Stimulated activated CD4-positive, alpha-beta T cell treated with anti-CD3 and anti-CD28 coated beads, TNF-alpha, amount 100 ng/mL, for 24 hours (primary cell): ENCODE measurements around the gene HS3ST3B1.

Experiments used
- DNase-seq, 3 experiments: peaks; one replicate each; pipeline ENCODE4 v3.0.0-alpha.2; 2020; ENCODE audit warnings: low read depth in 3 of 3

Gene HS3ST3B1

DNA sequence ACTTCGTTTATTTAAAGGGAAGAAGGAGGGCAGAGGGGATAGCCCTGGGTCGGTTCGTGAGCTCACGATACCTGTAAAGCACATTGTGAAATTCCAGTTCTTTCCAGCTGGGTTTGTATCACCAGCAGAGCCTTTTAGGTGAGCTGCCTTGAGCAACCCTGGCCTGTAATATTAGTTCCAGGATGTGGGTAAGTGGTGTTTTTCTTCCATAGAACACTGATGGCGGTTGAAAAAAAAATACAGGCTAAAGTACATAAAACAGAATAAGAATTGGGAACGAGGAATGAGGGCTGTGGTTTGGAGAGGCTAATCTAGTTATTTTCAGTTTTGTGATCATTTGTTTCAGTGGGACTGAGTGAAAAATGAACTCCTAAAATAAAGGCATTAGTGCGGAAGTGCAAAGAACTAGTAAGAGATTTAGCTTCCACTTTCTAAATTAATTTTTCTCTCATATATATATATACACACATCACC, 20.6 kb downstream of the HS3ST3B1 start:
- DNase-seq: no peak

DNA sequence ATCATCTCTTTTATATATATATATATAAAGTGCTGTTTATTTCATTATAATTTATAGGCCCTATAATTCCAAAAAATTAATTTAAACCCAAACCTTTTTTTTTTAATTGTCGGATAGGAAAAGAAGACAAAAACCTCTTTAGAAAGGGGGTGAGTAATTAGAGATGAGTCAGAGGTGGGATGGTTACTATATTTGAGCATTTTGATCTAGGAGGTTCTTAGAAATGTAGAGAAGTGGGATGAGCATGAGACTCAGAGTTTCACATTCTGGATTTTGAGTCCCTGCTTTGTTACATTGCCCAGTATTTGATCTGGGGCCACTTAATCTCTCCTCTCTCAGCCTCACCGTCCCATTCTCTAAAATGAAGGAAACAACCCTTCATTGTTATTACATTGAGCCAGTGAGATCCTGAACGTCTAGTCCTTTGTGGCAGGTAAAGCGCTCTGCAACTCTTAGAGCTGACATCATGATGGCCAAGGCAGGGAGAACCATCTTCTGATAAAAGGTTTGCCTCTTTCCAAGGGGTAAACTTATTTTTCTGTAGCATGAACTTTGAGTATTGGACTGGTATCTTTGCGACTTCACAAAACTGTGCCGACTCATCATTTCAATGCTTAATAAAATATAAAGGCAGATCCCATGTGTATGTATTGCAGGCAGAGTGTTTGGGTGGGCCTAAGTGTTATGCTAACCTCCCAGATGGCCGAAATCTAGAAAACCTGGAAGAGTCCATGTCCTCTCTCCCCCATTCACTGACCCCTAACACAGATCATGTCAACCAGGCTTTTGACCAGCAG, 21.3 kb downstream of the HS3ST3B1 start:
- no peak for DNase-seq

DNA sequence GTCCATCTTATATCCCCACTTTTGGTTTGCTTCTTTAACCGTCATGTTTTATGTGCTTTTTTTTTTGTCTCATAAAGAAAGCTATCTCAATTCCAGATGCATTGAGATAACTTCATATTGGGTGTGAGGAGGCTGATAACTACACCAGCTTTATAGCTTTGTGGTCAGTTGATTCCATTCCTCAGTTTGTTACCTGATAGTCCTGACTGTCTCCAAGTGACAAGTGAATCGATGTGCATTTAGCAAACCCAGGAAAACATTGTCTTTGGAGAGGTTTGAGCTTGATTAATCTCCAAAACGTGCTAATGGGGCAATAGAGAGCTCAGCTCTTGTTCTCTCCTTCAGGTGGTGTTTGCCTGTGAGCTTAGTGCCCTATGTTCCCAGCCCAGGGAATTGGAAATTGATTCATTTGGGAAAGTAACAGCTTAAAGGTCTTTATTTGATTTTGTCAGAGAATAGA, 22.7 kb downstream of the HS3ST3B1 start:
- no peak for DNase-seq

DNA sequence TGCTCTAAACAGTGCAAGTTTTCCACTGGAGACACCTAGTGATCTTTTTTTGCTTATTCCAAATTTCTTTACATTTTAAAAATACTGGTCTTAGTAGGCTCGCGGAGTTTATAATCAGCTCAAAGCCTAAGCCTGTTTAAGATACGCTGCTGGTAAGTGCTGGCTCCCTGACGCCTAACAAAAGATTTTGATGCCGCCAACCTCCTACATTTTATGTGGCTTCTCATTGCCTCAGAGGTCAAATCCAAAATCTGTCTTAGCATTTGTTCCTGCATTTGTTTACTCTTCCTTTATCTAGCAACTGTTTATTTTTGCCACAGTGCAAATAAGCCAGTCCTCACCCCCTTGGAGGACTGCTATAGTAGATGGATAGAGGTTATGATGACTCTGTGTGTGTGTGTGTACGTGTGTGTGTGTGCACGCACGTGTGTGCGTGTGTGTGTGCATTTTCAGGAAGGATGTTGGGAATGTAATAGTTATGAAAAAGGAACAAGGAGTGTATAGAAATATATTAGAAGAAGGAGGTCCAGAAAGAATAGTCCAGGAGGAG, 24.8 kb downstream of the HS3ST3B1 start:
- no peak for DNase-seq

DNA sequence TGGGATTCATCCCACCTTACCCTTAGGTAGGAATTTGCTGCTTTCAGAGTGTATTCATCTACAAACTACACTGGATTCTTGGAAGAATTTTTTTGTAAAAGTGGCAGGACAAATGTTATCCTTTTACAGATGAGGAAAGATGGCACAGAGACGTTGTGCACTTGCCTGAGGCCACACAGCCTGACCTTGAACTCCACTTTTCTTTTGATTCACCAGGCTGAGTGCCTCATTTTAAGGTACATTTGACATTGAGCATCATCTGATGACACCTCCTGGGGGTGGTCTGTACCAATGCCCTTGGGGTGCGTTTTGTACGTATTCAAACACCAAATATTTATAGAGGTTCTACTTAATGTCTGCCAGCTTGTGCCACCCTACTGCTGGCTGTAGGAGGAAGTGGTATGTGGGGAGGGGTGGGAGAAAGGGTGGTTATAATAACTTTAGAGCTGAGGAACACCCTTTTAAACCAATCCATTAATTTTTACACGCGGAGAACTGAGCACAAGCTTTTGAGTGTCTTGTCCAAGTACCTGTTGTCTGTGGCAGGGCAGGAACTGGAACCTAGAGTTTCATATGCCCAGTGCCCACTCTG, 29.1 kb downstream of the HS3ST3B1 start:
- no peak for DNase-seq

DNA sequence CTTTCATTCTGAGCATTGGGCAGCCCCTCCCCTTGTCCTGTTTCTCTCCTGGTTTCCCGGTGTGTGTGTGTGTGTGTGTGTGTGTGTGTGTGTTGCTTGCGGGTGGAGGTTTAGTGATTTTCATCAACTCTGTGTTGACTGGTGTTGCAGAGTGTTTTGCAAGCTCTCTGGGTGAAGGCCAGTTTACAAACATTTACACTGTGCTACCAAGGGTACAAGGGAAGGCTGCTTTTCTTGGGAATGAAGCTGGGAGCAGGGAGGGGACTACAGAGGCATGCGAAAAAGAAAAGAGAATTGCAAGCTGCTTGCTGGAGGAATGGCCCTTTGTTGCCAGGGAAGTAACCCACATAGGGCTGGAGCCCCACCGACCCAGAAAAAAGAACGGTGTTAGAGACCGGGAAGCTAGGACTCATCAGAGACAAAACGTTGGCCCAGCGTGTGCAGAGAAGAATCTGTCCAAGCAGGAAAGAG, 29.6 kb downstream of the HS3ST3B1 start:
- no peak for DNase-seq

DNA sequence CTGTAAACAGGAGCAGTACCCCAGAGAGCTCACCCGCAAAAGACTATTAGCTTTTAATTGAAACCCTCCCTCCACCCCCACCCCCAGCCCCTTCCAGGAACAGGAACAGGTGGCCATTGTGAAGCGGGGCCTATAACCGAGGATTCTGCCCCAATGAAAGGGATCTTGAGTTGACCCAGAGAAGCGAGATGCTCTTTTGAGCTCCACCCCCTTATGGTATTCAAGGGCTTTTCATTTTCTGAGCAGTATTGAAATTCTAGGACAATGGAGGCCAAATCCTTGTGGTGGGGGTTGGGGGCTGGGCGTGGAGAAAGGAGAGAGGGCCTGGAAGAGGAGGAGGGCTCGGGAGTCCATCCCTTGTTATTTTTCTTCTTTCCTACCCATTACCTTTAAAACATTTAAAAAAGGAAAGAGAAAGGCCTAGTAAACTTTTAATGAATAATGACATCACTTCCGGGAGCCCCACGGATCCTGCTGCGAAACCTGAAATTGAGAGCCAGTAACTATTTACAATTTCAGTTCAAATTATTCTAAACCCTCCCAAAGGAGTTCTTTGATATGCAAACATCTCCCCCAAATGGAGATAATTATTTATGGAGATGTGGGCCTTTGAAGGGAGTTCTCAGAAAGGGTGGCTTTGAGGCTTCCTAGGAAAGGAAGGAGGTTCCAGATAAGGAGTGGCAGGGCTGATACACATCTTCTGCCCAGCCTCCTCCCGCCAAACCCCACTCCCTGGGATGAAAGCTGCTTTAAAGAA, 30.5 kb downstream of the HS3ST3B1 start:
- DNase-seq: no peak

DNA sequence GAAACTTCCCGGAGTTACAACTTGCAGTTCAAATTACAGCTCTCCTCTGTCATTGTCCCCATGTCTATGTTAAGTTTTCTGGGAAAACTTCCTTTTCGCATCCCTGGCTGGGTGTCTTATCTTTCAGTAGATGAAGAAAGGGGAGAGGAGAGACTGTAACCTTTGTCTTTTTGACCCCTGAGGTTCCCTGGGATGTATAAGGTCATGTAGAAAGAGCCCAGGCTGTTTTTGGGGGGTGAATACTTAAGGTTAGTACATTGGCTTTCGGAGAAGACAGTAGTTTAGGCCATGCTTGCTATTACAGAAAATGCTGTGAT, 31.1 kb downstream of the HS3ST3B1 start:
- no peak for DNase-seq

DNA sequence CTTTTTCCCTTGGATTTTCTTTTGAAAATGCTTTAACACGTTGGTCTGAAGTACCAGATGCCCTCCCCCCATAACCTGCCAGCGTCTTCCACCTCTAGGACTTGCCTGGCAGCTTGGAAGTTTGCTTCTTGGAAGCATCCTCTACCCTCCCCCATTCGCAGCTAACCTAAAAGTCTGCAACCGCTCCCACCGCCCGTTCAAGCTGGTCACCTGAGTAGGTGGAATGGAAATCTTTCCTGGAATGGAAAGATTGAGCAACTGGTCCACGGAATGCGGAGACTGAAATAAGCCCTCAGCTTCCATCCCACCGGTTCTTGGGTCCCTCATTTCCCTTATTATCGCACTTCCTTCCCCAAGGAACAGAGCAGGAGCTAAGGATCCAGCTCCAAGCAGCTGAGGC, 31.4 kb downstream of the HS3ST3B1 start:
- no peak for DNase-seq

DNA sequence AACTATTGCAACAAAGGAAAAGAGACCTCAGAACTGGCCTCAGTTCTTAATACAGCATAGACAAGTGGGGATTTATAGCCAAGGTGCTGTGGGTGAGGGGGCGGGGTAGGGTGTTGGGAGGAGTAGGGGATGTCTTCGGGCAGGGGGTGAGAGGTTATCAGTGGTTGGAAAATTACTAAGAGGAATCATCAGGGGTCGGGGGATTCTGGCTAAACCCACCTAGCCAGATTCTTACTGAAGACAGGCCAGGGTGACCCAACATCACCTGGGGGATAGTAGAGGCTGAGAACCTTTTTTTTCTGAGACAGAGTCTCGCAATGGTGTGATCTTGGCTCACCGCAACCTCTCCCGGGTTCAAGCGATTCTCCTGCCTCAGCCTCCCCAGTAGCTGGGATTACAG, 32.6 kb downstream of the HS3ST3B1 start:
- no peak for DNase-seq

DNA sequence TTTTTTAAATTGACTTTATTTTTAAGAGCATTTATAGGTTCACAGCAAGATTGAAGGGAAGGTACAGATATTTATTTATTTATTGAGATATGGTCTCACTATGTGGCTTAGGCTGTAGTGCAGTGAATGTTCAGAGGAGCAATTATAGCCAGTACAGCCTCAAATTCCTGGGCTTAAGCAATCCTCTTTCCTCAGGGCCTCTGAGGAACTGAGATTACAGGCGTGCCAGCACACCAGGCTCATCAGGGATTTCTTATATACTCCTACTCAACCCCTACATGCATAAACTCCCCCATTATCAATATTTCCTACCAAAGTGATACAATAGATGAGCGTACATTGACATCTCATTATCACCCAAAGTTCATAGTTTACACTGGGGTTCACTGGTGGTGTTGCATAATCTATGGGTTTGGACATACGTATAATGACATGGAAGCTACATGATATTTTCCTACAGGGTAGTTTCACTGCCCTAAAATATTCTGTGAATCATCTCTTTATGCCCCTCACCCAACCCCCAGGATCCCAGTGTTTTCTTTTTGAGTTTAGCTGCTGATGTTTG, 33.5 kb downstream of the HS3ST3B1 start:
- DNase-seq: no peak

DNA sequence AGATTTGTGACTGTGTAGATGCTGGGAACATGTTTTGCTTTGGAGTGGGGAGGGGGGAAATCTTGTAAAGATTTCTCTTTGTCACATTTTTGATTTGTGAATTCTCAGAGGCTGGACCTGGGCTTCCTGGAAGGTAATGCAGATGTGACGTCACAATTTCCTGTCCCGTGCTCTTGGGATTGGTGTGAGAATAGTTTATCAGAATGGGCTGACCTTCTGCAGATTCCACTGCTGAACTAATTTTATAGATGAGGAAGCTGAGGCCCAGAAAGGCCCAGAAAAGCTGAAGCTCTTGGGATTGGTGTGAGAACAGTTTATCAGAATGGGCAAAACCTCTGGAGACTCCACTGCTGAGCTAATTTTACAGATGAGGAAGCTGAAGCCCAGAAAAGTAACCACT, 34.0 kb downstream of the HS3ST3B1 start:
- no peak for DNase-seq

DNA sequence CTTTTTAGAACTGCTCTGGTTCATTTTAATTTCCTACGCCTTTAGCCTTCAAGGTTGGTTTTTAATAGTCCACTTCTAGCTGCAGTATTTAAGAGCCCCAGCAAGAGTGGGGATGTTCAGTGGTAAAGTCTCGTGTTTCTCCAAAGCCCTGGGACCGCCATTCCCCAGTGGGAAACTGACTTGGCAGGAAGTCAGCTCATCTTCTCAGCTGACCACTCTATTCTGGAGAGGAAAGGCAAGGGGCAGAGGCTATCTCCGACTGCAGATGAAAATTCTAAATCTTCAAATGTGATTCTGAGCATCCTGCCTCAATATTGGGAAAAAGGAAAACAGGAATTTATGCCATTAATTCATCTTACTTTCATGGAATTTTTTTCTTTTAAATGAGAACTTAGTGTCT, 35.5 kb downstream of the HS3ST3B1 start:
- DNase-seq: no peak

DNA sequence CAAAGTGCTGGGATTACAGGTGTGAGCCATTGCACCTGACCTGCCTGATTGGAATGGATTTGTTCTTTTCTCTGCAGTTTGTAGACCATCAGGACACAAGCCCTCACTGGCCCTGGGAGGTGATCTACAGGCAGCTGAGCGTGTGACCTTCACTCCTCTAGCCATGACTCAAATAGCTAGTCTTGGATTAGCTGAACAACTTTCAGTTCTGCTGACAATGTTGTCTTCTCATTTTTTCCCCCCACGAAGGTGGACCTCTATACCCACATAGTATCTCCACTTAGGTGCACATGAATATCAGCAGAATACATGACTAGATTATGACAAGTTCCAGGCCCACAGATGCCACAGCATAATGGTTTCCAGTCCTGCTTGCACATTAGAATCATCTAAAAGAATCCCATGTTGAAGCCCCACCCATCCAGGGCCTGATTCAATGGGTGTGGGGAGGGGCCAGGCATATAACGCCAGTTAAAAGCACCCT, 36.8 kb downstream of the HS3ST3B1 start:
- DNase-seq: peak; percentile 29 to 64 (median 47)

DNA sequence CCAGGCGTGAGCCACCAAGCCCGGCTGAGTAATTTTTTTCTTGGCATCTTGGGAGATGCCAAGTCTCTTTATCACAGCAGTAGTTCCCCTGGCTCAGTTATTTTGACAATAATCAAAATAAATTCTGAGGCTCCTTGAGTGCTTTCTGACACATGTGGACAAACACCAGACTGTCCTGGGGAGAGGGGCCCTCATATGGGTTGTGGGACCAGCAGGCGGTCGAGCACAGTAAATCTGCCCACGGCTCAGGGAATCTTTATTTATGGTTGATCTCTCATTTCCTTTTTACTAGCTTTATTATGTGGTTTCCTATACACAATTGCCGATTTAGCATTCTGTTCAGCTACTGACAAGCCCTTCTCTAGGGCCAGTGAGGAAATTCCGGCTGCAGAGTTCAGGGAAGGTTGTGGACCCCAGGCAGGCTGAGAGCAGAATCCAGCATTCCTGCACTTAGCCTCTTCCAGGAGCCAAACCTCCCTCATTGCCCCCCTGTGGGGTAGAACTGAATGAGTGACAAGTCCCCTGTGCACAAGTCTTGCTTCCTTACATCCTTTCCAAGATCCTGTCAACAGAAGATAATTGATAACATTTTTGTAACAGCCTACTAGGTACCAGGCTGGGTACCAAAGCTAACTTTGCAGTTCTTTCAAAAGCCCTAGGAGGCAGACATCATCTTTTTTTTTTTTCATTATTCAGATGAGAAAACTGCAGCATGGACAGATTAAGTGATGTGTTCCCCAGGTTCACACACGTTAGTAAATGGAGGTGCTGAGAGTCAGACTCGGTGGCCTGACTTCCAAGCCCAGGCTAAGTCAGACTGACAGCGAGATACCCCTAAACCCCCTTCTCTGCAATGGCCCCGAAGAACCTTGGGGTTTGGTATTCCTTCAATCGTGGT, 40.2 kb downstream of the HS3ST3B1 start:
- no peak for DNase-seq

DNA sequence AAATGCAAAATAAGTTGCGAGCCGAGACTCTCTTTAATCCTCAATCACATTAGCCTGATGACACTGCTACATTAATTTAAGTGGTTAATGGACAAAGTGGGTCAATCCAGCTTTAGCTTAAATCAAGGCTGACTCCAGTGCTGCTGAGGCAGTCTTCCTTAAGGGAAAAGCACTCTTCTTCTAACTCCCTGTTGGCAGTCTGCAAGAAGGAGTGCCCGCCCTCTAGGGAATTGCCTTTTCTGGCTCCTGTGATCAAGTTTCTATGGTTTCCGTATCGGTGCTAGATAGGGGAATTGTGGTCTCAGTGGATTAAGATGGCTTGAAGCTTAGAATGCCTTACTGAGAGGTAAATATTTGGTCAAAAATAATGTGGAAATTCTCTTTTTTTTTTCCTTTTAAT, 41.0 kb downstream of the HS3ST3B1 start:
- no peak for DNase-seq

DNA sequence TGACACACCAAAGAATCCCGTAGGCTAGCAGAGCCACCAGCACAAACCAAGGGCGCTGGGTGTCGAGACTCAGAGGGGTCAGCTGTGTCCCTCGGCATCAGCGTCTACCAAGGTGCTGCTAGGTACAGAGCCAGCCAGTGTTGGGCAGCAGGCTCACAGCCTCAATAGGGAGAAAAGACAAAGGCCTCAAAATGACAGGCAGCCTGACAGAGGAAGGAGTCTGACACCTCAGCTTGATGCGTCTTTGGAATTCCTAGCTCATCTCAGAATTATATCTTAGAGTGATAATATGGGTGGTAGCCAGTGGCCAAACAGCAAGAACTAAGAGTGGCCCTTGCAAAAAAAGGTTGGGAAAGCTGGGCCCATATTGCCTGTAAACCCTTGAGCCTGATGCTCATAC, 45.9 kb downstream of the HS3ST3B1 start:
- DNase-seq: no peak

DNA sequence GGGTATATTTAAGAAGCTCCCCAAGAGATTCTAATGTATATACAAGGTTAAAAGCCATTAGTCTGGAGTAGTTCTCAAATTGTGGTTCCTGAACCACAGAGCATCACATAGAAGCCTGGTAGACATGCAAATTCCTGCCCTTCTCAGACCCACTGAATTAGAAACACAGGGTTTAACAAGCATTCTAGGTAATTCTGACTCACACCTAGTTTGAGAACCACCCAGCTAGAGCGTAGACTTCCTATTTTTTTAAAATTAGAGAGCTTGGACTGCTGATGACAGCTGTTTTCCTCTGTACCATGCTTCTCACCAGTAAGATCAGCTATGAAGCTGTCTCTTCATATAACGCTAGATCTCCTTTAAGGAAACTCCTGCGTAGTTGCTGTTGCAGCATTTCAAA, 50.6 kb downstream of the HS3ST3B1 start:
- DNase-seq: no peak

DNA sequence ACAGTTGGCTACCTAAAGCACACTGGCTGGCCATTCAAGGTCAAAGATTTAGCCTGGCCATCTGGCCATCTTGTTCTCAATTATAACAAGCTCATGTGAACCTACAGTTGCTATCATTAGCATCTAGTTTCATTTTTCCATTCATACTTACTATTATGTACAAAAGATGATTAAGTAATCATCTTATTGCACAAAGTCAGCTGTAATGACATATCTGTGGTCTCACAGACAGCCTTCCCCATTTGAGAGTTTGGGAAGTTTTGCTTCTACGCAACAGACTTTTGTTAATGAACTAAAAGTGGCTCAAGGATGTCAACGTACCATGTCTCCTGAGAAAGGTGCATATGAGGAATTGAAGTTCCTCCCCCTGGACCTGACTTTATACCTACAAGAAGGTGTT, 51.3 kb downstream of the HS3ST3B1 start:
- DNase-seq: no peak

DNA sequence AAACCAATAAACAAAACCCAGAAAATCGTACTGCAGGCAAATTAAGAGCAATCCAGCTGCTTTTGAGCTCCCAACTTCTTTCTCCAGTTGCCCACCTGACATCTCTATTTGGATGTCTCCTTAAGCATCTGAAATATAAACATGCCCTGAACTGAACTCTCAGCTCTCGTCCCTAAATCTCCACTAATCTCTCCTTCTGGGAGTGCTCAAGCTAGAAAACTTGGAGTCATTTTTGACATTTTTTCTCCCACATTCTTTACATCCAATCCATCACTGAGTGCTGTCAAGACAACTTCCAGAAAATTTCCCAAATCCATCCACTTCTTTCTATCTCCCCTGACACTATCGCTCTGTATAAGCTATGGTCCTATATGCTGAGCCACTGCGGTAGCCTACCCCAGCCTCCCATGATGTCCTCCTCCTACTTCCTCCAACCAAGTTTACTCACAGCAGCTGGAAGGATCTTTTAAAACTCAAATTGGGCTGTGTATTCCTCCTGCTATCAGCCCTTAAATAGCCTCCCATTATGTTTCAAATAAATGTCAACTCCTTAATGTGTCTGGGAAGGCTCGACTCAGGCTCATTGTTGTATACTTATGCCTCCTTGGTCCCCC, 53.1 kb downstream of the HS3ST3B1 start:
- no peak for DNase-seq
